ENCODE data around the gene LNP1.

LNP1 gene

DNA sequence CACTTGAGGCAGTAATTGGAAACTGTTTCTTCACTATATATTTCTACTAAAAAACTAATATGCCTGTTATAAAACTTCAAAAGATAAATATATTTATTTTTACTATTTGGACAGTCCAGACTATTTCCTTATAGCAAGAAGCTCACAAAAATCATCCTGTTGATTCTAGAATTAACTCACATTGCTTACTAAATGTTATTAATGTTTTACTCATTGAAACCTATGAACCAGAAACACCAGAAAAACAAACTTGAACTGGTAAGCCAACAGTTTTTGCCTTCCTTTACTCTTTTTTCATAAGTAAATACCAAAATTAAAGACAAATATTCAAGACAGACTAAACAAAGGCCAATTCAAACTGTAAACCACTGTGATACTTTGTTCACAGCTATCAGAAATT lies 26.8 kb upstream of the LNP1 start:
- no peak for DNase-seq (ENCODE audit: low read depth, low spot score)
- CTCF ChIA-PET = interaction anchor here (1.1 kb wide), 1 partner anchor 19 kb away, joined by 3 read pairs; no protein-coding TSS in a partner anchor
- TF ChIP-seq, protein P1, sequence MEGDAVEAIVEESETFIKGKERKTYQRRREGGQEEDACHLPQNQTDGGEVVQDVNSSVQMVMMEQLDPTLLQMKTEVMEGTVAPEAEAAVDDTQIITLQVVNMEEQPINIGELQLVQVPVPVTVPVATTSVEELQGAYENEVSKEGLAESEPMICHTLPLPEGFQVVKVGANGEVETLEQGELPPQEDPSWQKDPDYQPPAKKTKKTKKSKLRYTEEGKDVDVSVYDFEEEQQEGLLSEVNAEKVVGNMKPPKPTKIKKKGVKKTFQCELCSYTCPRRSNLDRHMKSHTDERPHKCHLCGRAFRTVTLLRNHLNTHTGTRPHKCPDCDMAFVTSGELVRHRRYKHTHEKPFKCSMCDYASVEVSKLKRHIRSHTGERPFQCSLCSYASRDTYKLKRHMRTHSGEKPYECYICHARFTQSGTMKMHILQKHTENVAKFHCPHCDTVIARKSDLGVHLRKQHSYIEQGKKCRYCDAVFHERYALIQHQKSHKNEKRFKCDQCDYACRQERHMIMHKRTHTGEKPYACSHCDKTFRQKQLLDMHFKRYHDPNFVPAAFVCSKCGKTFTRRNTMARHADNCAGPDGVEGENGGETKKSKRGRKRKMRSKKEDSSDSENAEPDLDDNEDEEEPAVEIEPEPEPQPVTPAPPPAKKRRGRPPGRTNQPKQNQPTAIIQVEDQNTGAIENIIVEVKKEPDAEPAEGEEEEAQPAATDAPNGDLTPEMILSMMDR (IDR thresholded peaks at IDR 0.05; ENCODE audit: insufficient read depth, low read length, missing control alignments) = no peak
- POLR2A ChIA-PET = no interaction called here
- H3K4me3 ChIP-seq (ENCODE audit: low read depth, low read length) = no peak overlapping the region

DNA sequence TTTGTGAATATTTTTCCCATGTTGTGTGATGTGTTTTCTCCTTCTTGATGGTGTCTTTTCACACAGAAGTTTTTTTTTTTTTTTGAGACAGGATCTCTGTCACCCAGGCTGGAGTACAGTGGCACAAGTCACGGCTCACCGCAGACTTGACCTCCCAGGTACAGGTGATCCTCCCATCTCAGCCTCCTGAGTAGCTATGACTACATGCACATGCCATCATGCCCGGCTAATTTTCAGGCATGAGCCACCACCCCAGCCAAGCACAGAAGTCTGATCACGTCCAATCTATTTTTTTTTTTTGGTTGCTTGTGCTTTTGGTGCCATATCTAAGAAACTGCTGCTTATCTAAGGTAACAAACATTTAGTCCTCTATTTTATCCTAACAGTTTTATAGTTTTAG lies 25.0 kb upstream of the LNP1 start:
- TF ChIP-seq, protein P1 (IDR thresholded peaks at IDR 0.05; ENCODE audit: insufficient read depth, low read length, missing control alignments) = no peak
- H3K4me3 ChIP-seq (ENCODE audit: low read depth, low read length) = no peak overlapping the region
- POLR2A ChIA-PET = no interaction called here
- CTCF ChIA-PET = no interaction called here
- DNase-seq (ENCODE audit: low read depth, low spot score) = no peak

DNA sequence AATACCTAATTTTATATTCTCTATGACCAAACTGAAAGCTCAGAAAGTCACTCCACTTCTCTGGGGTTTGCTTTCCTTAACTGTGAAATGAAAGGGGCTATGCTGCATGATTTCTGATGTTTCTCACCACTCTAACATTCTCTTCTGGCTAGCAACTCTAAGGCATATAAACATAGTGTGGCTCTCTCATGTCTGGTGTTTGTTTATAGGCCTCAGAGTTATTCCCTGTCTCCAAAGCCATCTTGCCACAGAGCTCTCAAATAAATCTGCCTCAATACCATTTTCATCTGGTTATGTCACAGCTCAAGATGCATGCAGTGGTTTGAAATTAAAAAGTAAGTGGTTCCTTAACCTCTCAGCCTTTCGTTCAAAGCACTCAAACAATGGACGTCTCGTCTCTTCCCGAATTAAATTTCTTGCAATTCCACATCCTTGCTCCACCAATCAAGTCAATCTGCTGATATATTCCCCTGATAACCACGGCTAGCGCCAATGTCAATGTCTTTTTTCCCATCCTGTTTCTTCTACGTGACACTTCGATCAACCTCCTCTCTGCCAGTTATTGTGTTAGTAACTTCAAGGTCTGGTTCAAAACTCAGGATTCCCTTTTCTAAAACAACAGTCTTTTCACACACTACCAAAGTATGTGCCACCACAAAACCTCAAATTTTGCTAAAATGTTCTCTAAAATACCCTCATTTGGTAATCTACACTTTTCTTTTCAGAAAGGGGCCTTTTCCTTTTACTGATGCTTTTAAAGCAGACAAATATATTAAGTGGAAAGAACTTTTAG lies 16.4 kb upstream of the LNP1 start:
- no peak overlapping the region for H3K4me3 ChIP-seq (ENCODE audit: low read depth, low read length)
- ChIA-PET CTCF (no interaction called here), POLR2A (interaction anchor here (0.6 kb wide), 1 partner anchor 294 kb away, joined by 5 read pairs; no protein-coding TSS in a partner anchor)
- TF ChIP-seq, protein P1 (IDR thresholded peaks at IDR 0.05; ENCODE audit: insufficient read depth, low read length, missing control alignments) = no peak
- no peak for DNase-seq (ENCODE audit: low read depth, low spot score)

DNA sequence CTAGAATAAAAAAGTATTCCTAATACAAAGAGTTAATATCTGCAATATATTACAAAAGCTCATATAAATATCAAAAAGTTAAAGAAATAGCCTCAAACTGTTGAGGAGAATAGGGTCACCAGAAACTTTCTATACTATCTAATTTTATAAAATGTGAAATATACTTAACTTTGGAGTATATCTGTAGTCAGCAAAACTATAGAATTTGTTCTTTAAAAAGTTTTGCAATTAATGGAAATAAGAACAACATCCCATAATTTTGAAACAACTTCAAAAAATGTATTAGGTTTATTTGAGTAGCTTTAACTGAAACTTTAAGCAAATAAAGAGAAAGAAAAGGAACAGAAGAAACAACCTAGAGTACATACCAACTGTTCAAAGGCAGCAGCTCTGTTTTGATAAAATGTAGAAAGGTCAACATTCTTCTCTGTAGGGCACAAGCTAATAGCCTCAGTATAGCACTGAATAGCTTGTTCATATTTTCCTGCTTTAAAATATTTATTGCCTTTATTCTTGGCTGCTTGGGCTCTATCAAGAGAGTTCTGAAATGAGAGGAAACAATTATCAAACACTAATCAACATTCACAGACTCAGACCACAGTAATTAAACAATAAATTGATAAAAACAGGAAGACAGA lies 14.8 kb upstream of the LNP1 start:
- ChIA-PET CTCF (interaction anchor here (1.1 to 1.3 kb wide), 3 partner anchors 76 to 205 kb away, joined by 4 to 5 read pairs (median 5); no protein-coding TSS in a partner anchor), POLR2A (no interaction called here)
- TF ChIP-seq, protein P1 (IDR thresholded peaks at IDR 0.05; ENCODE audit: insufficient read depth, low read length, missing control alignments) = no peak
- no peak overlapping the region for H3K4me3 ChIP-seq (ENCODE audit: low read depth, low read length)
- no peak for DNase-seq (ENCODE audit: low read depth, low spot score)

DNA sequence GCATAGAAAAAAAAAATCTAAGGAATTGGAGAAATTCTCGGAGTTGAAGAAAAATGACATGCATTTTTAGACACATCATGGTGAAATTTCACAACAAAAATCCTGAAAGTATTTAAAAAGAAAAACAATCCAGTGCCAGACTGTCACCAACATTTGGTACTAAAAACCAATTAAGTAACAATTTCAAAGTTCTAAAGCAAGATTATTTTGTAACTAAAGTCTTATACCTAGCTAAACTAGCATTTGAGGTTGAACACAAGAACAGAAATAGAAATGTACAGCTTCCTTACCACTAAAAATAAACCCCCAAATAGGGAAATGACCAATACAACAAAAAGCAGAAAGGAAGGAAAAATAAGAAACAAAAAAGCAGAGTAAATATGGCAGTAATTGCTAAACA lies 12.3 kb upstream of the LNP1 start:
- POLR2A ChIA-PET = no interaction called here
- DNase-seq (ENCODE audit: low read depth, low spot score) = no peak
- CTCF ChIA-PET = no interaction called here
- TF ChIP-seq, protein P1 (IDR thresholded peaks at IDR 0.05; ENCODE audit: insufficient read depth, low read length, missing control alignments) = no peak
- H3K4me3 ChIP-seq (ENCODE audit: low read depth, low read length) = no peak overlapping the region

DNA sequence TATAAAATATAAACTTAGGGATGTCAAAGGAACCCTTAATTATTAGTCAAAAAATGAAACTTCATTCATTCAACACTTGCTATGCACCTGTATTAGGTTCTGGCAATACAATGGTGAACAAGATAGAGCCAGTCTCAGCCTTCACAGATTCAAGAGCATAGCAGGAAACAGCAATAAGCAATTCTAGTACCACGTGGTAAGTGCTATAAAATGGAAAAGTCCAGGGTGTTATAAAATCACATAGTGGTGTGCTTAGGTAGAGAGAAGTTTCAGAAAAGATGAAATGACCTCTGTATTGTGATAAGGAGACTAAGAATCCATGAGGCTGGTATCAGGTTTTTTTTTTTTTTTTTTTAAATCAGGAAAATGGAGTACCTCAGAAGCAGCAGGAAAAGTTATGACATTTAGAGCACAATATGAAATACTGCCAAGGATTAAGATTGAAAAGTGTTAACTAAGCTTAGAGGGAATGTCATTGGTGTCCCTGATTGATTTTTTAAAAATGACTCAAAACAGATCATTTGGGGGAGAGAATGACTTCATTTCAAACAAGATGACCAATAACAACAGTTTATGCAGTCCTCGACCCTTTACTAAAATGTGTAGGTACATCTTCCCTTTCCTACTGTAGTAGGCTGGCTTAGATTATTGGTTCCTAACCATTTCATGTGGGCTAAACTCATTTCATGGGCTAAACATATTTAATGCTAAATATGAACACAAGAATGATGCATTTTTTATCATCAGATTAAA lies 5.5 kb upstream of the LNP1 start:
- TF ChIP-seq, protein P1 (IDR thresholded peaks at IDR 0.05; ENCODE audit: insufficient read depth, low read length, missing control alignments) = no peak
- POLR2A ChIA-PET = no interaction called here
- no peak overlapping the region for H3K4me3 ChIP-seq (ENCODE audit: low read depth, low read length)
- CTCF ChIA-PET = no interaction called here
- DNase-seq (ENCODE audit: low read depth, low spot score) = no peak

Measured in AG04449 (cell line).